NCI-H2081 (cell line): ENCODE results near the gene GOLGA8S.
"Not testable (repeated sequence)": the region's sequence is repeated elsewhere in the genome, so short reads cannot be mapped to it uniquely, and the experiment has no call there.

Source experiments
- DNase-seq, 2 experiments: peaks; one replicate each; lab custom pipeline; 2025; lab: John Stamatoyannopoulos, UW

The GOLGA8S gene

GRCh38 chr15:23397779-23398178 is 43.2 kb downstream of the GOLGA8S start:
- no peak for DNase-seq

GRCh38 chr15:23398357-23398756 is 43.8 kb downstream of the GOLGA8S start:
- DNase-seq = not testable (repeated sequence)

- DNase-seq = not testable (repeated sequence)
Observed at GRCh38 chr15:23399207-23399606, 44.7 kb downstream of the GOLGA8S start.

GRCh38 chr15:23401627-23402026 is 47.1 kb downstream of the GOLGA8S start:
- no peak for DNase-seq

- no peak for DNase-seq
Observed at GRCh38 chr15:23402140-23402539, 47.6 kb downstream of the GOLGA8S start.

- no peak for DNase-seq
Observed at GRCh38 chr15:23402544-23402943, 48.0 kb downstream of the GOLGA8S start.

GRCh38 chr15:23403550-23403949 is 49.0 kb downstream of the GOLGA8S start:
- no peak for DNase-seq

- no peak for DNase-seq
Observed at GRCh38 chr15:23411841-23412240, 57.3 kb downstream of the GOLGA8S start.

GRCh38 chr15:23412881-23413600 is 58.5 kb downstream of the GOLGA8S start:
- not testable (repeated sequence) for DNase-seq
